GM23248 (cell line): ENCODE data around the gene MROH7. TPM values are rescaled to one million over a fixed set of nuclear protein-coding genes. Genes with fewer than 3 reads are reported as not detected.

Source experiments
- DNase-seq: peaks from one replicate; pipeline ENCODE4 v3.0.0-alpha.2; 2015
- H2AFZ ChIP-seq: fragments of 200-600 bp; sonication (generic); 2 replicates; pipeline ENCODE4 v1.6.1; 2016; ENCODE audit warnings: antibody characterized with exemption
- H3F3A ChIP-seq: fragments of 200-600 bp; sonication (generic); 2 replicates; pipeline ENCODE4 v1.6.1; 2016; ENCODE audit warnings: mild to moderate bottlenecking, antibody characterized with exemption, mixed run types; ENCODE audit not compliant: insufficient read depth
- H3K27ac ChIP-seq: fragments of 200-600 bp; sonication (generic); 2 replicates; pipeline ENCODE4 v1.5.1; 2016; ENCODE audit warnings: mild to moderate bottlenecking
- H3K27me3 ChIP-seq: fragments of 200-600 bp; sonication (generic); replicated peaks from 2 replicates; pipeline ENCODE4 v1.6.1; 2016; ENCODE audit warnings: mild to moderate bottlenecking; ENCODE audit not compliant: insufficient read depth
- H3K36me3 ChIP-seq: fragments of 200-600 bp; sonication (generic); 2 replicates; pipeline ENCODE4 v1.6.1; 2016; ENCODE audit warnings: low read depth, mild to moderate bottlenecking
- H3K4me1 ChIP-seq: fragments of 200-600 bp; sonication (generic); 2 replicates; pipeline ENCODE4 v1.6.1; 2016; ENCODE audit warnings: mild to moderate bottlenecking; ENCODE audit not compliant: insufficient read depth
- H3K4me2 ChIP-seq: fragments of 200-600 bp; sonication (generic); one replicate; pipeline ENCODE4 v1.6.1; 2016; ENCODE audit warnings: mild to moderate bottlenecking; ENCODE audit not compliant: unreplicated experiment
- H3K4me3 ChIP-seq: fragments of 200-600 bp; sonication (generic); 2 replicates; pipeline ENCODE4 v1.5.1; 2016; ENCODE audit warnings: mild to moderate bottlenecking
- H3K79me2 ChIP-seq: fragments of 200-600 bp; sonication (generic); 2 replicates; pipeline ENCODE4 v1.6.1; 2016; ENCODE audit warnings: mild to moderate bottlenecking; ENCODE audit not compliant: insufficient read depth
- H3K9ac ChIP-seq: fragments of 200-600 bp; sonication (generic); 2 replicates; pipeline ENCODE4 v1.6.1; 2016; ENCODE audit warnings: mild to moderate bottlenecking
- H3K9me2 ChIP-seq: fragments of 200-600 bp; sonication (generic); 2 replicates; pipeline ENCODE4 v1.6.1; 2016; ENCODE audit warnings: mixed run types, mild to moderate bottlenecking, moderate library complexity; ENCODE audit not compliant: insufficient read depth
- H3K9me3 ChIP-seq: fragments of 200-600 bp; sonication (generic); one replicate; pipeline ENCODE4 v1.6.1; 2017; ENCODE audit warnings: low read depth
- H4K20me1 ChIP-seq: fragments of 200-600 bp; sonication (generic); 2 replicates; pipeline ENCODE4 v1.6.0; 2016; ENCODE audit not compliant: insufficient read depth
- EZH2 ChIP-seq: fragments of 200-600 bp; sonication (generic); IDR thresholded peaks from 2 replicates; pipeline ENCODE4 v1.6.1; 2018; ENCODE audit warnings: antibody characterized with exemption, mild to moderate bottlenecking; ENCODE audit not compliant: insufficient read depth, poor library complexity, severe bottlenecking
- EZH2phosphoT487 ChIP-seq: fragments of 200-600 bp; sonication (generic); IDR thresholded peaks from 2 replicates; pipeline ENCODE4 v1.6.1; 2018; ENCODE audit warnings: antibody characterized with exemption, moderate library complexity, mild to moderate bottlenecking, low read depth; ENCODE audit not compliant: insufficient read depth
- WGBS, 2 experiments: methylation state at CpG; one replicate each; pipeline ENCODE4 v1.1.6; 2015 to 2017; ENCODE audit warnings: low lambda C conversion rate in 2 of 2, low coverage in 1 of 2; ENCODE audit errors: missing lambda C conversion rate in 2 of 2; 5-methylcytosine and 5-hydroxymethylcytosine counted together
- in situ Hi-C: fragments of 300-500 bp; cut with MboI; formaldehyde crosslinking; loops from 2 replicates; pipeline ENCODE4 v1.15.0; 2020
- polyA plus RNA-seq: library from polyadenylated mRNA; unstranded; fragments of >200 nt; fragmentation: Nextera tagmentation; extraction: Ambion mirVana; gene quantifications from 2 replicates; pipeline ENCODE4 v1.2.1, GENCODE V29; 2016
- total RNA-seq: library from RNA; depleted of rRNA; stranded (reverse); fragments of >200 nt; shearing (Covaris generic); gene quantifications from 2 replicates; pipeline ENCODE4 v1.2.3, GENCODE V29; 2014

MROH7 gene
- total and polyA plus RNA-seq, 2 experiments from 2014 or later = 0.13 to 0.65 TPM

- in situ Hi-C loops = no loop called here
- 67 to 74% methylated on average over 17 of the region's 17 CpGs for WGBS, 2 experiments
- no peaks in the 10 kb centered on the region for H3K79me2 ChIP-seq
Measured at GRCh38 chr1:54678776-54679643, 37.4 kb downstream of the MROH7 start.

GRCh38 chr1:54679706-54680105, 38.1 kb downstream of the MROH7 start:
- no peak overlapping the region for H2AFZ ChIP-seq
- H3K4me3 ChIP-seq = no peak overlapping the region
- no peak overlapping the region for H3K9ac ChIP-seq
- no peaks in the 10 kb centered on the region for H3K9me2 ChIP-seq
- WGBS, 2 experiments = 43 to 59% methylated on average over 5 to 7 of the region's 7 CpGs
- TF ChIP-seq EZH2 (no peak), EZH2phosphoT487 (no peak)
- DNase-seq = no peak
- no peaks in the 10 kb centered on the region for H3K4me1 ChIP-seq
- H3K4me2 ChIP-seq = no peak overlapping the region
- no peaks in the 10 kb centered on the region for H4K20me1 ChIP-seq
- no peaks in the 10 kb centered on the region for H3K36me3 ChIP-seq
- H3F3A ChIP-seq = no peaks in the 10 kb centered on the region
- no peaks in the 10 kb centered on the region for H3K9me3 ChIP-seq
- no peaks in the 10 kb centered on the region for H3K79me2 ChIP-seq
- no peak overlapping the region for H3K27ac ChIP-seq
- H3K27me3 ChIP-seq = peaks cover 13% of the 10 kb centered on the region
- in situ Hi-C loops = no loop called here

More at GRCh38 chr1:54678776-54679643, 37.4 kb downstream of the MROH7 start:
- Histone ChIP-seq H4K20me1 (no peaks in the 10 kb centered on the region), H3K4me3 (no peak overlapping the region), H3K4me1 (no peaks in the 10 kb centered on the region), H3K9me3 (no peaks in the 10 kb centered on the region), H3K9me2 (no peaks in the 10 kb centered on the region), H3K4me2 (no peak overlapping the region), H3K36me3 (no peaks in the 10 kb centered on the region), H3K27ac (no peak overlapping the region), H3K9ac (no peak overlapping the region), H3F3A (no peaks in the 10 kb centered on the region), H3K27me3 (peaks cover 13% of the 10 kb centered on the region), H2AFZ (no peak overlapping the region)
- no peak for TF ChIP-seq EZH2
- TF ChIP-seq EZH2phosphoT487 = no peak
- no peak for DNase-seq

- no peaks in the 10 kb centered on the region for H4K20me1 ChIP-seq
Measured at GRCh38 chr1:54680387-54680786, 38.8 kb downstream of the MROH7 start.

GRCh38 chr1:54681358-54681757, 39.8 kb downstream of the MROH7 start:
- Histone ChIP-seq H3K4me1 (no peaks in the 10 kb centered on the region), H2AFZ (no peak overlapping the region), H3K27ac (no peak overlapping the region), H3K4me3 (no peak overlapping the region), H3K79me2 (no peaks in the 10 kb centered on the region), H3K27me3 (peaks cover 13% of the 10 kb centered on the region), H3K9me2 (no peaks in the 10 kb centered on the region), H3K4me2 (no peak overlapping the region), H3K9ac (no peak overlapping the region), H4K20me1 (no peaks in the 10 kb centered on the region), H3K36me3 (no peaks in the 10 kb centered on the region), H3F3A (no peaks in the 10 kb centered on the region), H3K9me3 (no peaks in the 10 kb centered on the region)
- in situ Hi-C loops = no loop called here
- DNase-seq = peak; percentile 59
- TF ChIP-seq EZH2 = no peak
- no peak for TF ChIP-seq EZH2phosphoT487

More at GRCh38 chr1:54680387-54680786, 38.8 kb downstream of the MROH7 start:
- no peak for TF ChIP-seq EZH2
- TF ChIP-seq EZH2phosphoT487 = no peak
- Histone ChIP-seq H3K27me3 (peaks cover 13% of the 10 kb centered on the region), H3K79me2 (no peaks in the 10 kb centered on the region), H2AFZ (no peak overlapping the region), H3K4me1 (no peaks in the 10 kb centered on the region), H3K36me3 (no peaks in the 10 kb centered on the region), H3K27ac (no peak overlapping the region), H3F3A (no peaks in the 10 kb centered on the region), H3K9me2 (no peaks in the 10 kb centered on the region), H3K4me3 (no peak overlapping the region), H3K4me2 (no peak overlapping the region), H3K9me3 (no peaks in the 10 kb centered on the region), H3K9ac (no peak overlapping the region)
- in situ Hi-C loops = no loop called here
- 64 to 66% methylated on average over 8 of the region's 8 CpGs for WGBS, 2 experiments
- no peak for DNase-seq

- Histone ChIP-seq H2AFZ (no peak overlapping the region), H3K9me2 (no peaks in the 10 kb centered on the region), H3K4me3 (no peak overlapping the region), H3K27ac (no peak overlapping the region), H3F3A (no peaks in the 10 kb centered on the region), H3K9ac (no peak overlapping the region), H4K20me1 (no peaks in the 10 kb centered on the region), H3K36me3 (no peaks in the 10 kb centered on the region), H3K27me3 (peaks cover under 1% of the 10 kb centered on the region), H3K4me1 (no peaks in the 10 kb centered on the region), H3K4me2 (no peak overlapping the region), H3K9me3 (no peaks in the 10 kb centered on the region), H3K79me2 (no peaks in the 10 kb centered on the region)
- TF ChIP-seq EZH2phosphoT487 = no peak
- no peak for TF ChIP-seq EZH2
- in situ Hi-C loops = no loop called here
- no peak for DNase-seq
- WGBS, 2 experiments = 60 to 68% methylated on average over 6 of the region's 6 CpGs
Measured at GRCh38 chr1:54683453-54683852, 41.9 kb downstream of the MROH7 start.
